GM18520 (cell line): ENCODE results near the gene HBG1.

Source experiments
- ATAC-seq: cut with Tn5 transposase; IDR thresholded peaks from one replicate; pipeline ENCODE4 v1.9.1; 2021; ENCODE audit not compliant: unreplicated experiment

The HBG1 gene

GRCh38 chr11:5228124-5228523 is 21.5 kb downstream of the HBG1 start:
- ATAC-seq, result no peak

- ATAC-seq, result no peak
Measured at GRCh38 chr11:5227681-5228080, 22.0 kb downstream of the HBG1 start.

GRCh38 chr11:5226732-5227310 is 22.8 kb downstream of the HBG1 start, which contains the start of gene HBB:
Gene HBB (minus strand): TSS chr11:5227071. CDS start chr11:5227021, 50 bp downstream.
- ATAC-seq, result no peak

GRCh38 chr11:5225480-5225871 is 24.2 kb downstream of the HBG1 start:
- ATAC-seq, result no peak

GRCh38 chr11:5224538-5225479 is 24.8 kb downstream of the HBG1 start:
- ATAC-seq, result no peak

GRCh38 chr11:5223686-5224085 is 26.0 kb downstream of the HBG1 start:
- ATAC-seq, result no peak

GRCh38 chr11:5223146-5223545 is 26.5 kb downstream of the HBG1 start:
- no peak for ATAC-seq

GRCh38 chr11:5210376-5210885 is 39.2 kb downstream of the HBG1 start:
- no peak for ATAC-seq

- no peak for ATAC-seq
Measured at GRCh38 chr11:5204787-5205186, 44.9 kb downstream of the HBG1 start.

- ATAC-seq, result no peak
Measured at GRCh38 chr11:5203366-5203765, 46.3 kb downstream of the HBG1 start.

- ATAC-seq, result no peak
Measured at GRCh38 chr11:5200582-5200981, 49.1 kb downstream of the HBG1 start, which contains the start of gene OR51V1. Gene OR51V1 (minus strand): TSS chr11:5200682. CDS start chr11:5200682, 0 bp downstream.

- no peak for ATAC-seq
Measured at GRCh38 chr11:5198285-5198684, 51.4 kb downstream of the HBG1 start.
